ENCODE data around the gene ATOX1. TPM values are rescaled to one million over a fixed set of nuclear protein-coding genes. Genes with fewer than 3 reads are reported as not detected.

ATOX1 gene
- polyA plus RNA-seq, 1 of the 3 experiments (the other 2 are of a cell fraction) = 497 TPM

DNA sequence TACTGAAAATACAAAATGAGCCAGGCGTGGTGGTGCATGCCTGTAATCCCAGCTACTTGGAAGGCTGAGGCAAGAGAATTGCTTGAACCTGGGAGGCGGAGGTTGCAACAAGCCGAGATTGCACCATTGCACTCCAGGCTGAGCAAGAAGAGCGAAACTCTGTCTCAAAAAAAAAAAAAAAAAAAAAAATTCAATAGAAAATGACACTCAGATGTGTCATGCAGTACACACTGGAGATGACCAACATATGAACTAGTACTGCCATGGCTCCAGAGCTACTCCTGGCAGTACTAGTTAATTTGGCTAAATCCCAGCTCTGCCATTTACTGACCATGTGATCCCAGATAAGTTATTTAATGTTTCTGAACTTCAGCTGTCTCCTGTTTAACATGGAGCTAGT lies 7.3 kb downstream of the ATOX1 start:
- ChIA-PET CTCF (interaction anchor here (0.5 to 7.7 kb wide), 8 partner anchors 10 to 1396 kb away, joined by 3 to 88 read pairs (median 4); no protein-coding TSS in a partner anchor), POLR2A (interaction anchor here (1.5 kb wide), 1 partner anchor 20 kb away, joined by 6 read pairs; the partner anchor contains the start of gene G3BP1)
- Histone ChIP-seq H3K36me3 (replicated peaks in 1 of 2; ENCODE audit: control insufficient read depth in 1 of 2, insufficient read depth in 2 of 2, low read length in 1 of 2) (peaks cover 5 to 12% of the 10 kb centered on the region in 2 experiments), H3F3A (replicated peaks; ENCODE audit: insufficient read depth) (peaks cover 5% of the 10 kb centered on the region), H3K79me2 (ENCODE audit: insufficient read depth) (peaks cover 81% of the 10 kb centered on the region), H3K27me3 (ENCODE audit: insufficient read depth) (no peaks in the 10 kb centered on the region), H3K4me2 (no peak overlapping the region), H2AFZ (ENCODE audit: low read depth) (no peak overlapping the region), H3K27ac (ENCODE audit: low read depth in 2 of 2, low read length in 1 of 2) (no peak overlapping the region), H3K4me3 (ENCODE audit: low read depth in 2 of 2, low read length in 1 of 2) (no peak overlapping the region), H3K9me2 (no peaks in the 10 kb centered on the region), H4K20me1 (ENCODE audit: insufficient read depth) (no peaks in the 10 kb centered on the region), H3K4me1 (ENCODE audit: control insufficient read depth in 1 of 2, insufficient read depth in 2 of 2, low read depth in 1 of 2, low read length in 1 of 2) (no peaks in the 10 kb centered on the region), H3K9ac (no peak overlapping the region), H3K9me3 (no peaks in the 10 kb centered on the region)
- DNase-seq = no peak
- WGBS (ENCODE audit: low lambda C conversion rate) = 97% methylated on average over 4 of the region's 4 CpGs
- TF ChIP-seq FOXM1 (IDR thresholded peaks at IDR 0.05; ENCODE audit: low read depth) (no peak), ELF1 (IDR thresholded peaks at IDR 0.05) (no peak), SIN3A (IDR thresholded peaks at IDR 0.05; ENCODE audit: borderline replicate concordance, low read depth, low read length) (no peak), YY1 (IDR thresholded peaks at IDR 0.05; ENCODE audit: low read depth) (no peak), JUND (IDR thresholded peaks at IDR 0.05) (no peak), CHD2 (IDR thresholded peaks at IDR 0.05; ENCODE audit: low read length, partially characterized antibody) (no peak), POLR2AphosphoS5 (IDR thresholded peaks at IDR 0.05; ENCODE audit: low read depth, low read length) (no peak), RXRA (IDR thresholded peaks at IDR 0.05; ENCODE audit: borderline replicate concordance, low read depth) (no peak), GATA2 (CRISPR knock-in tag; IDR thresholded peaks at IDR 0.05) (no peak), GABPA (IDR thresholded peaks at IDR 0.05; ENCODE audit: low read depth) (no peak), TCF12 (IDR thresholded peaks at IDR 0.05) (no peak)
- TF ChIP-seq, protein P1, sequence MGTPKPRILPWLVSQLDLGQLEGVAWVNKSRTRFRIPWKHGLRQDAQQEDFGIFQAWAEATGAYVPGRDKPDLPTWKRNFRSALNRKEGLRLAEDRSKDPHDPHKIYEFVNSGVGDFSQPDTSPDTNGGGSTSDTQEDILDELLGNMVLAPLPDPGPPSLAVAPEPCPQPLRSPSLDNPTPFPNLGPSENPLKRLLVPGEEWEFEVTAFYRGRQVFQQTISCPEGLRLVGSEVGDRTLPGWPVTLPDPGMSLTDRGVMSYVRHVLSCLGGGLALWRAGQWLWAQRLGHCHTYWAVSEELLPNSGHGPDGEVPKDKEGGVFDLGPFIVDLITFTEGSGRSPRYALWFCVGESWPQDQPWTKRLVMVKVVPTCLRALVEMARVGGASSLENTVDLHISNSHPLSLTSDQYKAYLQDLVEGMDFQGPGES (IDR thresholded peaks at IDR 0.05; ENCODE audit: low read depth, low read length) = no peak
- TF ChIP-seq, protein P2, sequence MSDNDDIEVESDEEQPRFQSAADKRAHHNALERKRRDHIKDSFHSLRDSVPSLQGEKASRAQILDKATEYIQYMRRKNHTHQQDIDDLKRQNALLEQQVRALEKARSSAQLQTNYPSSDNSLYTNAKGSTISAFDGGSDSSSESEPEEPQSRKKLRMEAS (IDR thresholded peaks at IDR 0.05; ENCODE audit: low read depth) = no peak
- TF ChIP-seq, protein P3, sequence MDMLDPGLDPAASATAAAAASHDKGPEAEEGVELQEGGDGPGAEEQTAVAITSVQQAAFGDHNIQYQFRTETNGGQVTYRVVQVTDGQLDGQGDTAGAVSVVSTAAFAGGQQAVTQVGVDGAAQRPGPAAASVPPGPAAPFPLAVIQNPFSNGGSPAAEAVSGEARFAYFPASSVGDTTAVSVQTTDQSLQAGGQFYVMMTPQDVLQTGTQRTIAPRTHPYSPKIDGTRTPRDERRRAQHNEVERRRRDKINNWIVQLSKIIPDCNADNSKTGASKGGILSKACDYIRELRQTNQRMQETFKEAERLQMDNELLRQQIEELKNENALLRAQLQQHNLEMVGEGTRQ (IDR thresholded peaks at IDR 0.05; ENCODE audit: borderline replicate concordance, low read depth, low read length) = no peak

DNA sequence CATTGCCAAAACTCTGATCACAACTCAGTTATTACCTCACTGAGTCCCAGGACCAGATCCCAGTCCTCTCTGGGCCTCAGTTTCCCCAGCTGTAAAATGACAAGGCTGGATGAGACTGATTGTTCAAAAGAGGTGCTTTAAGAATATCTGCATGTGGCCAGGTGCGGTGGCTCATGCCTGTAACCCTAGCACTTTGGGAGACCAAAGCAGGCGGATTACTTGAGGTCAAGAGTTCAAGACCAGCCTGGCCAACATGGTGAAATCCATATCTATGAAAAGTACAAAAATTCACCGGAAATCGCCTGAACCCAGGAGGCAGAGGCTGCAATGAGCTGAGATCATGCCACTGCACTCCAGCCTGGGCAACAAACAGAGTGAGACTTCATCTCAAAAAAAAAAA lies 8.3 kb downstream of the ATOX1 start:
- H3K27me3 ChIP-seq (ENCODE audit: insufficient read depth) = no peaks in the 10 kb centered on the region
- H2AFZ ChIP-seq (ENCODE audit: low read depth) = no peak overlapping the region
- H3K9ac ChIP-seq = no peak overlapping the region
- H3K27ac ChIP-seq (ENCODE audit: low read depth in 2 of 2, low read length in 1 of 2) = no peak overlapping the region
- H3K9me2 ChIP-seq = no peaks in the 10 kb centered on the region
- ChIA-PET POLR2A (interaction anchor here (1.0 kb wide), 1 partner anchor 302 kb away, joined by 3 read pairs; the partner anchor contains the start of gene SLC36A1), CTCF (interaction anchor here (1.1 to 7.7 kb wide), 4 partner anchors 9 to 147 kb away, joined by 3 to 88 read pairs (median 20); no protein-coding TSS in a partner anchor)
- H3F3A ChIP-seq (replicated peaks; ENCODE audit: insufficient read depth) = peaks cover 14% of the 10 kb centered on the region
- TF ChIP-seq, protein P4, sequence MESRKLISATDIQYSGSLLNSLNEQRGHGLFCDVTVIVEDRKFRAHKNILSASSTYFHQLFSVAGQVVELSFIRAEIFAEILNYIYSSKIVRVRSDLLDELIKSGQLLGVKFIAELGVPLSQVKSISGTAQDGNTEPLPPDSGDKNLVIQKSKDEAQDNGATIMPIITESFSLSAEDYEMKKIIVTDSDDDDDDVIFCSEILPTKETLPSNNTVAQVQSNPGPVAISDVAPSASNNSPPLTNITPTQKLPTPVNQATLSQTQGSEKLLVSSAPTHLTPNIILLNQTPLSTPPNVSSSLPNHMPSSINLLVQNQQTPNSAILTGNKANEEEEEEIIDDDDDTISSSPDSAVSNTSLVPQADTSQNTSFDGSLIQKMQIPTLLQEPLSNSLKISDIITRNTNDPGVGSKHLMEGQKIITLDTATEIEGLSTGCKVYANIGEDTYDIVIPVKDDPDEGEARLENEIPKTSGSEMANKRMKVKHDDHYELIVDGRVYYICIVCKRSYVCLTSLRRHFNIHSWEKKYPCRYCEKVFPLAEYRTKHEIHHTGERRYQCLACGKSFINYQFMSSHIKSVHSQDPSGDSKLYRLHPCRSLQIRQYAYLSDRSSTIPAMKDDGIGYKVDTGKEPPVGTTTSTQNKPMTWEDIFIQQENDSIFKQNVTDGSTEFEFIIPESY (IDR thresholded peaks at IDR 0.05; ENCODE audit: borderline replicate concordance, low read depth) = no peak
- no peak overlapping the region for H3K4me2 ChIP-seq
- no peaks in the 10 kb centered on the region for H4K20me1 ChIP-seq (ENCODE audit: insufficient read depth)
- H3K79me2 ChIP-seq (ENCODE audit: insufficient read depth) = peaks cover 72% of the 10 kb centered on the region
- peaks cover 5 to 12% of the 10 kb centered on the region in 2 experiments for H3K36me3 ChIP-seq (replicated peaks in 1 of 2; ENCODE audit: control insufficient read depth in 1 of 2, insufficient read depth in 2 of 2, low read length in 1 of 2)
- H3K4me1 ChIP-seq (ENCODE audit: control insufficient read depth in 1 of 2, insufficient read depth in 2 of 2, low read depth in 1 of 2, low read length in 1 of 2) = peaks cover under 1 to 5% of the 10 kb centered on the region in 2 experiments; a peak in 2 of 4 replicates
- 96% methylated on average over 4 of the region's 4 CpGs for WGBS (ENCODE audit: low lambda C conversion rate)
- H3K9me3 ChIP-seq = no peaks in the 10 kb centered on the region
- DNase-seq = no peak
- no peak overlapping the region for H3K4me3 ChIP-seq (ENCODE audit: low read depth in 2 of 2, low read length in 1 of 2)

Data from SK-N-SH (cell line).